K562 (cell line): ENCODE data around the gene DSP. TPM values are rescaled to one million over a fixed set of nuclear protein-coding genes. Genes with fewer than 3 reads are reported as not detected.

Source experiments
- ATAC-seq: fragments of 200-7000 bp; cut with Tn5 transposase; 3 replicates; pipeline ENCODE4 v1.9.1; 2020; ENCODE audit warnings: moderate library complexity
- BruUV-seq: library from RNA; stranded (reverse); fragments of 400-500 nt; replicated peaks from 2 replicates; lab custom pipeline; 2021; lab: Mats Ljungman, UMichigan
- CTCF ChIA-PET: fragments of 300-600 bp; formaldehyde crosslinking; extraction: SDS; loops from one replicate; lab custom pipeline; 2021; ENCODE audit warnings: low intra/inter-chr PET ratio; lab: Yijun Ruan, JAX
- POLR2A ChIA-PET: fragments of 300-600, 350-650 bp; sonication (Branson Sonifier 250); formaldehyde crosslinking; extraction: SDS; loops from one replicate; lab custom pipeline; 2021; ENCODE audit warnings: antibody characterized with exemption, inconsistent platforms; lab: Yijun Ruan, JAX
- DNase-seq, 4 experiments: peaks; one replicate each; pipeline versions ENCODE4 v3.0.0 to v3.0.0-alpha.2; 2011 to 2018; ENCODE audit warnings: low spot score in 3 of 4, mixed read lengths in 3 of 4; ENCODE audit errors: extremely low read depth in 1 of 4
- FAIRE-seq: peaks from 2 replicates; lab custom pipeline; 2011; peaks lifted over from hg19 to GRCh38; lab: Jason Lieb, UNC
- H2AFZ ChIP-seq: 2 replicates; pipeline ENCODE4 v1.6.0; 2011; ENCODE audit warnings: low read depth, low read length, control low read depth, inconsistent platforms
- H3K27ac ChIP-seq: fragments of 200-600 bp; 3 replicates; pipeline ENCODE4 v1.8.0; 2011; ENCODE audit warnings: low read depth, mild to moderate bottlenecking, control low read depth, inconsistent platforms, low read length, moderate library complexity, mixed read lengths; ENCODE audit errors: extremely low read depth
- H3K27me3 ChIP-seq, 2 experiments: fragments of 300-600 bp in 1 of 2; 2 replicates in 1 of 2; 3 replicates in 1 of 2; pipeline versions ENCODE4 v1.6.0 to v1.8.0; 2011; ENCODE audit warnings: inconsistent platforms in 2 of 2, low read length in 2 of 2, mild to moderate bottlenecking in 1 of 2, mixed read lengths in 1 of 2, moderate library complexity in 1 of 2; ENCODE audit not compliant: control insufficient read depth in 2 of 2, insufficient read depth in 2 of 2
- H3K36me3 ChIP-seq: fragments of 300-600 bp; 3 replicates; pipeline ENCODE4 v1.8.0; 2011; ENCODE audit warnings: mild to moderate bottlenecking, low read length, inconsistent platforms; ENCODE audit not compliant: control insufficient read depth, insufficient read depth
- H3K4me1 ChIP-seq, 2 experiments: fragments of 200-600 bp in 1 of 2; replicated peaks in 1 of 2; 2 replicates in 1 of 2; 3 replicates in 1 of 2; pipeline versions ENCODE4 v1.5.1 to v1.8.0; 2011; ENCODE audit warnings: inconsistent platforms in 2 of 2, low read length in 2 of 2, mild to moderate bottlenecking in 1 of 2, mixed read lengths in 1 of 2, moderate library complexity in 1 of 2; ENCODE audit not compliant: control insufficient read depth in 2 of 2, insufficient read depth in 2 of 2
- H3K4me2 ChIP-seq: 2 replicates; pipeline ENCODE4 v1.6.1; 2011; ENCODE audit warnings: low read length, control low read depth, inconsistent platforms, mixed read lengths; ENCODE audit not compliant: insufficient read depth
- H3K4me3 ChIP-seq: fragments of 200-600 bp; sonication (generic), shearing (Covaris generic); 2 replicates; pipeline ENCODE4 v1.5.1; 2016; ENCODE audit warnings: control low read depth, inconsistent platforms
- H3K79me2 ChIP-seq: fragments of 200-600 bp; 3 replicates; pipeline ENCODE4 v1.8.0; 2011; ENCODE audit warnings: low read length, inconsistent platforms; ENCODE audit not compliant: control insufficient read depth, insufficient read depth
- H3K9ac ChIP-seq, 2 experiments: 2 replicates each; pipeline versions ENCODE4 v1.6.0 to v1.6.1; 2011; ENCODE audit warnings: low read depth in 2 of 2, low read length in 2 of 2, control low read depth in 1 of 2, inconsistent platforms in 1 of 2, mild to moderate bottlenecking in 1 of 2, mixed read lengths in 1 of 2; ENCODE audit not compliant: insufficient read depth in 1 of 2
- H3K9me1 ChIP-seq: one replicate; pipeline ENCODE4 v1.6.0; 2011; ENCODE audit warnings: inconsistent platforms, mild to moderate bottlenecking, low read length, moderate library complexity; ENCODE audit not compliant: control insufficient read depth, insufficient read depth
- H3K9me3 ChIP-seq: replicated peaks from 2 replicates; pipeline ENCODE4 v1.5.1; 2011; ENCODE audit warnings: low read depth, low read length, inconsistent platforms; ENCODE audit not compliant: control insufficient read depth, insufficient read depth
- H4K20me1 ChIP-seq: replicated peaks from 2 replicates; pipeline ENCODE4 v1.6.1; 2011; ENCODE audit warnings: low read length, inconsistent platforms, mixed read lengths; ENCODE audit not compliant: control insufficient read depth, insufficient read depth
- BCL6 ChIP-seq: fragments of 250-450 bp; sonication (Bioruptor Pico); IDR thresholded peaks from 2 replicates; pipeline ENCODE4 v1.4.0; 2020
- DPF2 ChIP-seq: fragments of 450-650 bp; IDR thresholded peaks from 2 replicates; pipeline ENCODE4 v1.6.1; 2016
- FUS ChIP-seq: fragments of 200-400 bp; formaldehyde crosslinking; optimal IDR thresholded peaks from 2 replicates; pipeline ENCODE3; 2017; ENCODE audit warnings: low read depth, low read length
- MXI1 ChIP-seq: IDR thresholded peaks from 2 replicates; pipeline ENCODE4 v1.6.1; 2011; ENCODE audit warnings: low read depth, mild to moderate bottlenecking, improper control_type of control experiment, low read length
- MYC ChIP-seq, 2 experiments: fragments of 250-450 bp in 1 of 2; sonication (Bioruptor Pico) in 1 of 2; IDR thresholded peaks; 2 replicates each; pipeline versions ENCODE4 v1.5.1 to v1.6.1; 2012 to 2021; ENCODE audit warnings: low read depth in 2 of 2, borderline replicate concordance in 1 of 2, improper control_type of control experiment in 1 of 2, low read length in 1 of 2, mild to moderate bottlenecking in 1 of 2, moderate library complexity in 1 of 2
- MYNN ChIP-seq, 2 experiments: sonication (generic); formaldehyde crosslinking in 1 of 2; IDR thresholded peaks; 2 replicates each; pipeline versions ENCODE4 v1.5.0 to v1.6.1; 2016 to 2020; ENCODE audit warnings: antibody characterized with exemption in 1 of 2, missing genetic modification reagents in 1 of 2
- ZNF3 ChIP-seq: fragments of 250-450 bp; sonication (Bioruptor Pico); IDR thresholded peaks from 2 replicates; pipeline ENCODE4 v1.5.0; 2021; ENCODE audit warnings: mild to moderate bottlenecking, moderate library complexity
- ZNF384 ChIP-seq: IDR thresholded peaks from 2 replicates; pipeline ENCODE4 v1.6.1; 2012; ENCODE audit warnings: low read depth, low read length, improper control_type of control experiment
- ZNF57 ChIP-seq: fragments of 450-650 bp; formaldehyde crosslinking; IDR thresholded peaks from 2 replicates; pipeline ENCODE4 v1.4.0; 2020; ENCODE audit warnings: mild to moderate bottlenecking, moderate library complexity
- WGBS: fragments of 100-300 bp; shearing (Covaris generic); methylation state at CpG from one replicate; pipeline ENCODE4 v1.1.6; 2016; ENCODE audit warnings: low coverage, mixed read lengths; ENCODE audit not compliant: insufficient coverage; ENCODE audit errors: missing lambda C conversion rate; 5-methylcytosine and 5-hydroxymethylcytosine counted together
- in situ Hi-C: fragments of 300-500 bp; cut with MboI; formaldehyde crosslinking; loops from 4 replicates; pipeline ENCODE4 v1.15.0; 2018; ENCODE audit warnings: inconsistent platforms, mixed read lengths
- intact Hi-C: fragments of 100-400 bp; cut with micrococcal nuclease; formaldehyde crosslinking; loops from 2 replicates; pipeline ENCODE4 v1.14.2; 2022
- polyA plus RNA-seq, 8 experiments: library from polyadenylated mRNA; depleted of rRNA in 4 of 8; stranded (reverse) in 5 of 8; unstranded in 3 of 8; fragments of >200 nt; fragmentation: Nextera tagmentation in 2 of 8; fragmentation: Illumina TruSeq in 1 of 8; extraction: Ambion mirVana in 2 of 8; extraction: Trizol in 1 of 8; gene quantifications; 2 replicates each; pipeline versions ENCODE4 v1.2.1 to v1.2.3, GENCODE V29; 2011 to 2014; ENCODE audit warnings: inconsistent platforms in 1 of 8, missing spikeins in 1 of 8
- total RNA-seq, 7 experiments: library from RNA; depleted of rRNA in 6 of 7; stranded (reverse); fragments of >200 nt in 6 of 7; fragmentation: Illumina TruSeq in 2 of 7; extraction: Trizol in 2 of 7; gene quantifications; 2 replicates each; pipeline versions ENCODE4 v1.2.1 to v1.2.3, GENCODE V29; 2011 to 2021; ENCODE audit warnings: low replicate concordance in 1 of 7
- TF ChIP-seq, protein P1 (sequence below): fragments of 450-650 bp; IDR thresholded peaks from 2 replicates; pipeline ENCODE4 v1.6.1; 2016; ENCODE audit warnings: antibody characterized with exemption
- TF ChIP-seq, protein P2 (sequence below): fragments of 250-450 bp; sonication (Bioruptor Pico); IDR thresholded peaks from 2 replicates; pipeline ENCODE4 v1.5.0; 2021

DSP gene
- total and polyA plus RNA-seq, 9 of the 15 experiments (the other 6 are each of a cell fraction or from before 2014, with no cell fraction given): under 0.01 to 0.24 (median 0.03) TPM; not detected in 2

DNA sequence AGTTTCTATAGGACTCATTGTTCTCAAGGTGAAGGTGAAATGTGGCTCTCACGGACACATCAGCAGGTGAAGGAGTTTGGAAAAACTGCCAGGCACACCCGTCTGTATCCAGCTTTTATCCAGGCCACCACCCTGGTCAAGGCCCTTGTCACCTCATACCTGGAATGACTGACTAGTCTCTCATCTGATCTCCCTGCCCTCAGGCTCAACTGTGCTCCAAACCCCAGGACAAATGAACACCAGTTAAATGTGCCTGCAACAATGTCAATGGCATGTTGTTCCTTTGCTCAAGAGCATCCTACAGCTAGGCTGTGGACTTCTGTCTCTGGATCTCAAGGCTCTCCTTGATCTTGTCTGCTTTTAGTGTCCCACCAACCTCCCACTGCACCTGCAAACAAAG lies 47.6 kb upstream of the DSP start:
- no TSS peak for BruUV-seq
- no peaks in the 10 kb centered on the region for H3K36me3 ChIP-seq
- H2AFZ ChIP-seq: no peak overlapping the region
- H3K4me1 ChIP-seq: no peaks in the 10 kb centered on the region
- WGBS: 0% methylated on average over 2 of the region's 2 CpGs
- no peak overlapping the region for H3K4me3 ChIP-seq
- peaks cover 15 to 22% of the 10 kb centered on the region in 2 experiments for H3K27me3 ChIP-seq
- H4K20me1 ChIP-seq: no peaks in the 10 kb centered on the region
- H3K9me3 ChIP-seq: no peaks in the 10 kb centered on the region
- DNase-seq (no peak), ATAC-seq (no peak), FAIRE-seq (no peak)
- no peaks in the 10 kb centered on the region for H3K79me2 ChIP-seq
- ChIA-PET CTCF (no interaction called here), POLR2A (interaction anchor here (0.6 to 0.7 kb wide), 2 partner anchors 182 to 390 kb away, joined by 3 read pairs; no protein-coding TSS in a partner anchor)
- H3K4me2 ChIP-seq: no peak overlapping the region
- no peaks in the 10 kb centered on the region for H3K9me1 ChIP-seq
- H3K9ac ChIP-seq: no peak overlapping the region
- in situ Hi-C loops: no loop called here
- intact Hi-C loops: no loop called here
- no peak overlapping the region for H3K27ac ChIP-seq
- TF ChIP-seq DPF2 (no peak), ZNF384 (no peak), BCL6 (CRISPR knock-in tag) (no peak), ZNF3 (no peak), MYC (IDR thresholded peaks at IDR 0.05; ENCODE audit: low read depth, low read length) (no peak), MYC (CRISPR knock-in tag; IDR thresholded peaks at IDR 0.05; ENCODE audit: borderline replicate concordance, low read depth) (no peak), FUS (no peak), MYNN (IDR thresholded peaks at IDR 0.05) (no peak), MYNN (CRISPR knock-in tag; IDR thresholded peaks at IDR 0.05) (no peak), ZNF57 (CRISPR knock-in tag) (no peak), MXI1 (no peak)
- TF ChIP-seq, protein P1, sequence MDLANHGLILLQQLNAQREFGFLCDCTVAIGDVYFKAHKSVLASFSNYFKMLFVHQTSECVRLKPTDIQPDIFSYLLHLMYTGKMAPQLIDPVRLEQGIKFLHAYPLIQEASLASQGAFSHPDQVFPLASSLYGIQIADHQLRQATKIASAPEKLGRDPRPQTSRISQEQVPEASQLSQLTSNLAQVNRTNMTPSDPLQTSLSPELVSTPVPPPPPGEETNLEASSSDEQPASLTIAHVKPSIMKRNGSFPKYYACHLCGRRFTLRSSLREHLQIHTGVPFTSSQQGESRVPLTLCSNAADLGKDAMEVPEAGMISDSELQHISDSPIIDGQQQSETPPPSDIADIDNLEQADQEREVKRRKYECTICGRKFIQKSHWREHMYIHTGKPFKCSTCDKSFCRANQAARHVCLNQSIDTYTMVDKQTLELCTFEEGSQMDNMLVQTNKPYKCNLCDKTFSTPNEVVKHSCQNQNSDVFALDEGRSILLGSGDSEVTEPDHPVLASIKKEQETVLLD: no peak
- TF ChIP-seq, protein P2, sequence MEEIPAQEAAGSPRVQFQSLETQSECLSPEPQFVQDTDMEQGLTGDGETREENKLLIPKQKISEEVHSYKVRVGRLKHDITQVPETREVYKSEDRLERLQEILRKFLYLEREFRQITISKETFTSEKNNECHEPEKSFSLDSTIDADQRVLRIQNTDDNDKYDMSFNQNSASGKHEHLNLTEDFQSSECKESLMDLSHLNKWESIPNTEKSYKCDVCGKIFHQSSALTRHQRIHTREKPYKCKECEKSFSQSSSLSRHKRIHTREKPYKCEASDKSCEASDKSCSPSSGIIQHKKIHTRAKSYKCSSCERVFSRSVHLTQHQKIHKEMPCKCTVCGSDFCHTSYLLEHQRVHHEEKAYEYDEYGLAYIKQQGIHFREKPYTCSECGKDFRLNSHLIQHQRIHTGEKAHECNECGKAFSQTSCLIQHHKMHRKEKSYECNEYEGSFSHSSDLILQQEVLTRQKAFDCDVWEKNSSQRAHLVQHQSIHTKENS (CRISPR knock-in tag): no peak
